ENCODE data around the gene DEFB132.

GRCh38 chr20:227439-228105, 30.0 kb upstream of the DEFB132 start:
- TF ChIP-seq CTCF (conservative IDR thresholded peaks at IDR 0.05; ENCODE audit: low read depth in 2 of 2) (no peak), POLR2AphosphoS5 (IDR thresholded peaks at IDR 0.05; ENCODE audit: low read depth) (no peak)

All from GM23338 (cell line).